GM18520 (cell line): Measurements from ENCODE around the gene ARL14.

Experiments used
- ATAC-seq: cut with Tn5 transposase; IDR thresholded peaks from one replicate; pipeline ENCODE4 v1.9.1; 2021; ENCODE audit not compliant: unreplicated experiment

ARL14 gene

GRCh38 chr3:160676547-160677303 lies at the start of gene ARL14:
TSS of gene ARL14 (plus strand) at chr3:160677160. CDS start at chr3:160677347, 187 bp downstream.
- no peak for ATAC-seq

DNA sequence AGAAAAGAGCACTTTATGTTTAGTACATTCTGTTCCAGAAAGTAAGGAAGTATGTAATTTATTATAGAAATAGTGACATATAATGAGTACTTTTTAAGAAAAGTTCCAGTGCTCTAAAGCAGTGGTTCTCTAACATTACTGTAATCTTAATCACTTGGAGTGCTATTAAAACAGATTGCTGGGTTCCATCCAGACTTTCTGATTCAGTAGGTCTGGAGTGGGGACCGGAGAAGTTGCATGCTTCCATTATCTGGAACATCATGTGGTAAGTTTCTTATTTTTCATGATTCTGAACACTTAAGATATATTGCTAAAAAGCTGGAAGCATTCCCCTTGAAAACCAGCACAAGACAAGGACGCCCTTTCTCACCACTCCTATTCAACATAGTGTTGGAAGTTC lies 47.5 kb upstream of the ARL14 start:
- no peak for ATAC-seq

- ATAC-seq, result no peak
These were observed 43.4 kb upstream of the ARL14 start for GRCh38 chr3:160633361-160634083.

DNA sequence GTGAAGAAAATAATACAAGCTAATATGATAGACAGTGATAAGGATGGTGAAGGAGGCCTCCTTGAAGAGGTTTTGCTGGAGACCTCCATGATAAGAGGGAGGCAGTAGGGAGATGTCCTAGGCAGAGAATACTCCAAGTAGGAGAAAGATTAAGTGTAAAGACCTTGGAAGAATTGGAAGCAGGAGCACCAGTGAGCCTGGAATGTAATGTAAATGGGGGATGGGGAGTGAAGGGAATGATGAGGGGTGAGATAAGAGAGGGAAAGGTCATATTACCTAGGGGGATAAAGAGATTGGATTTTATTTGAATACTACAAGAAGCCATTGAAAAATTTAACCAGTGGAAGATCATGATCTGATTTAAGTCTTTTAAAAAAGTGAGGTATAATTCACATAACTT lies 41.7 kb upstream of the ARL14 start:
- no peak for ATAC-seq

DNA sequence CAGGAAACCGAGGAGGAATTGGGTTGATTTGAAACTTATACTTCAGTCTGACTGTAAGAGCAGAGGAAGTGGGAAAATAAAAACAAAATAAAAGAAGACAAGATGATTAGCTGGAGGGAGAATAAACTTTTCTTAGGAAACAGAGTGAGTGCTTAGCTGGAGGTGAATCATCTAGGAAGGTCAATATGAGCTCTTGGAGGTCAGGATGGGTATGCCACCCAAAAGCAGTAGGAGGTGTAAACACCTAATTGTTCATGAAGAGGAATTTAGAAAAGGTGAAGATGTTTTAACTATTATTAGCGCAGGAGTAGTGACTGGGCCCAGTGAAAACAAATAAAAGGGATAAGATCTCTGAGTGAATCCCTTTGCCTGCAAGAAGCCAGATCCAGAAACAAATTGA lies 39.9 kb upstream of the ARL14 start:
- ATAC-seq, result no peak

DNA sequence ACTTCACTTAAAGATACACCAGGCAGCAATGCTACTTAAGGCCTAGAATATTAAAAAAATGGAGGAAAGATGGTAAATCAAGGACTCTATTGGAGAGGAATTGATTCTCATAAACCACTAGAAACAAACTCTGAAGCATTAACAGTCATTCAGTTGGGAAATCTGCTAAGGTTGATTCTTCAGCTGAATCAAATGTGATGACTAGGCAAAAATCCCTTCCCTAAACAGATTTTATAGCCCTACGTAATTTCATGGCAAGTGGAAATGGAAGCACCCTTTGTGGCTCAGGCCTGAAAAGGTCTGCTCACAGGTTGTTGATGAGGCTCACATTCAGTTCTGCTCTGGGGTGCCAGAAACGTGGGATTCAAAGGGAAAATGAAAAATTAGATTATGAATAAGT lies 38.8 kb upstream of the ARL14 start:
- no peak for ATAC-seq

DNA sequence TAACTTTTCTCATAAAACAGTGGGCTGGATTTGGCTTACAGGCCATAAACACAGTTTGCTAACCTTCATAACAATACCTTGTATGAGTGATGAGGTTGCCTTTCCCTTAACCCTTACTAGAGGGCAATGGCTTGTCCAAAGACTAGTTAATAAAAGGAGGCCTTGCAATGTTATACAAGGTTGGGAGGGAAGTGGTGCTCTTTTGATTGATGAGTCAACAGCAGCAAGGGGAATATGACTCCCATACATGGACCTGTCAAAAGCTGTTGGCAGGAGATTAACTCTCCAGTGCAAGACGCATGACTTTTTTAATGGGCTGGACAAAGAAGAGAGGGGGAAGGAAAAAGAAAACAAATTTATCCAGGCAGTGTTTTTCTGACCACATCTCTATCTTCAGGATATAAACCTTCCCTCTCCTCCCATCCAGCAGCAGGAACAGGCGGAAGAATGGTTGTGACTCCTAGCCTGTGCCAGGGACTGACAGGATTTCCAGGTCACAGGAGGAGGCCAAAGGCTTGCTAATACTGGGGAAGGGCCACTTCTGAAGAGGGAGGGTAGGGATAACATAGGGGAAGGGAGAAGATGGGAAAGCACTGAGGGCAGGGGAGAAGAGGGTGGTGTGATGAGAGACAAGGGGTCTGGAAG lies 35.2 kb upstream of the ARL14 start:
- no peak for ATAC-seq

DNA sequence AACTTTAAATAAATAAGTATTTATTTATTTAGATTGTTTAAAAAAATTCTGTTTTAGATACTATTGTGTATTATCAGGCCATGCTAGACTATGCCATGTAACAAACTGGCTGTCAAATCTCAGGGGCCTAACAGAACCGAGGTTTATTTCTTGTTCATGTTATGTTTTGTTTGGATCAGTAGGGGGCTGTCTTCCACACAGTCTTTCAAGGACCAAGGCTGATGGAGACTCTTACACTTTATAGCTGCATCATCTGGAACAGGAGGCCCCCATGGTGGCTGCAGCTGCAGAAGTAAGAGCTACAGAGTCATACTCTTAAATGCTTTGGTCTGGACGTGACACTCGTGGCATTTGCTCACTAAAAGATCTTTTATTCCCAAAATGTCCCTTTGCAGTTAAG lies 33.0 kb upstream of the ARL14 start:
- ATAC-seq, result no peak

DNA sequence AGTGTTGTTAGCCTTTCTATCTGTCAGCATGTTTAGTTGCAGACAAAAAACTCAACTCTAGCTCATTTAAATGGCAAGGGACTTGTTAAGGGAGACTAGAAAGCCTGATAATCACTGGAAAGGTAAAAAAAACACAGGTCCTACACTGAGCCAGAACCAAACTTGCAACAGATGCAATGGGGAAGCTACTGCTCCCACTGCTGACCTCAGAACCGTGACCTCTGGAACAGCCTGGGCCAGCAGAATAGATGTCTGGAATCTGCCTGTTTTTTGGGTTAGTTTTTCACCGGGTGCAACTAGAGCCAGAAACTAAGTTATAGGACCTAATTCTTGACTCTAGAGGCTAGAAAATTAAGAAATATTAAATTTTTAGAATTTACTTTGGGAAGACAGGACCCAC lies 32.5 kb upstream of the ARL14 start:
- no peak for ATAC-seq

DNA sequence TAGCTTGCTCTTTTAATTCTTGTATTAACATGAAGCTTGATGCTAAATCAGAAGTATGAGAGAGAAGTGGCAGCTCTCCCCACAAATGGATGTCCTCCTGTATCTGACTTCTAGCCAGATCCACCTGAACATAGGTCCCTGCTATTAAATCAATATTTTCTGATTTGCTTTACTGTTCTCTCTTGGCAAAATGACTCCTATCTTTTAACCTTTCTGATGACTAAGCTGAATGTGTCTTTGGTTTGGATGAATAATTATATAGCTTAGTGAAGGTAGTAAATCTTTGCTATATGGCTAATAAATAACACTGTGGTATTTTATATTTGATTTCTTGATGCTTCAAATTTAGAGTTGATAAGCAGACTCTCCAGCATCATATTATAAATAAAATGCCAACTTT lies 28.3 kb upstream of the ARL14 start:
- ATAC-seq, result no peak

- ATAC-seq, result no peak
These were observed 27.4 kb upstream of the ARL14 start for GRCh38 chr3:160649596-160649995.

GRCh38 chr3:160653512-160653911 lies 23.4 kb upstream of the ARL14 start:
- no peak for ATAC-seq

- no peak for ATAC-seq
These were observed 16.1 kb upstream of the ARL14 start for GRCh38 chr3:160660902-160661301.

DNA sequence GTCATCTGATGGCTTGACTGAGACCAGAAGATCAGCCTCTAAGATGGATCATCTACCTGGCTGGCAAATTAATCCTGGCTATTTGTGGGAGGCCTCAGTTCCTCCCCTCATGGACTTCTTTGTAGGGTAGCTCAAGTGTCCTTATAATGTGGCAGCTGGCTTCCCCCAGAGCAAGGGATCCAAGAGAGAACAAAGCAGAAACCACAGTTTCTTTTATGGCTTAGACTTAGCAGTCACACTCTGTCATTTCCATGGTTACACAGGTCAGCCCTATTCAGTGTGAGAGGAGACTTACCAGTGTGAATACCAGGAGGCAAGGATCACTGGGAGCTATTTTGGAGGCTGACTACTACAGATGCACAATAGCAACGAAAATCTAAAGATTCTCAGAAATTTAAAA lies 15.3 kb upstream of the ARL14 start:
- no peak for ATAC-seq

DNA sequence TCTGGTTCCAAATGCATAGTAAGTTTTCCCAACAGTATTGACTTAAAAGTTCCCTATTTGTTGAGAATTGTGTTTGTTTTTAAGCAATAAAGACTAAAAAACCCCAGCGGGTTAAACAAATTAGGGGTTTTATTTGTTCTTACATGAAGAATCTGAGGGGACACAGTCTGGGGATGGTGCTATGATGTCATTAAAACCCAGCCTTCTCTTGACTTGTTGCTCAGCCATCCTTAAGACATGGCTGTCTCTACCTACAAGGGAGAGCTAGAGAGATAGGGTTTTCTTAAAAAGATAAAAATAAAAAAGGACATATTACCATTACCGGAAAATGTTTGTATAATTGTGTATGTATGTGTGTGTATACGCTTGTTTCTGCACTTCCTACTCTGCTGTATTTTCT lies 11.7 kb upstream of the ARL14 start:
- no peak for ATAC-seq

GRCh38 chr3:160665784-160666526 lies 11.0 kb upstream of the ARL14 start:
- peak; percentile 96 for ATAC-seq

DNA sequence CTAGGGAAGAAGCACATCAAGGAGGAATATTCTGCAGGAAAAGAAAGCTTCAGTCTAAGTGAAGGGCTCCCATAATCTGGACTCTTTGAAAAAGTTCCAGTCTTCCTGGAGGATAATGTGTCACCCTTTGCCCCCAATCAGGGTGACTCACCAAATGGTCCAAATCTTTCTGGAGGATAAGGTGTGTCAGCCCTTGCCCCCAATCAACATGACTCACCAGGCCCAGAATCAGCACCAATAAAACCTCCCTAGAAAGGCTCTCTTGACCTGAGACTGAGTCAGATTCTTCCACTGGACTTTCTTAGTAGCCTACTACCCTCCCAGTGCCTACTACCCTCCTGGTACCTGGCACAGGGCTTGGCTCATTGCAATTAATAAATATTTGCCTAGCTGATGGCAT lies 9.5 kb upstream of the ARL14 start:
- no peak for ATAC-seq

- no peak for ATAC-seq
These were observed 8.5 kb upstream of the ARL14 start for GRCh38 chr3:160668454-160668853.

DNA sequence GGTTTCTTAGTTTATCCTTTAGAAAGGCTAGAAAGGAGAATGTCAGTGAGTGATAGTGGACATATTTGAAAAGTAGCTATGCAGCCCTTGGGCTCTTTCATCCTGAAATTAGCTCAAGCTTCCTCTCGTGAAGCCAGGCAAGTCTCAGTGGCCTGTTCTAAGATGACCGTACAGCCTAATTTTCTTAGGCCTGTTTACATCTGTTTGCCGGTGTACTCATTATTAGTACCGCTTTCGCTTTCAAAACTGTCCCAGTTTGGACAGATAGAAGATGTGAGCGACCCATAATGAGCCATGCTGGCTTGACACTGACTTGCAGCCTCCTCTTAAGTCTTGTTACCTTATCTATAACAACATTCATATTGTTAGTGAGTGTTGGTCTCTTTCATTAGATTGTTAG lies 5.7 kb upstream of the ARL14 start:
- peak; percentile 93 for ATAC-seq

DNA sequence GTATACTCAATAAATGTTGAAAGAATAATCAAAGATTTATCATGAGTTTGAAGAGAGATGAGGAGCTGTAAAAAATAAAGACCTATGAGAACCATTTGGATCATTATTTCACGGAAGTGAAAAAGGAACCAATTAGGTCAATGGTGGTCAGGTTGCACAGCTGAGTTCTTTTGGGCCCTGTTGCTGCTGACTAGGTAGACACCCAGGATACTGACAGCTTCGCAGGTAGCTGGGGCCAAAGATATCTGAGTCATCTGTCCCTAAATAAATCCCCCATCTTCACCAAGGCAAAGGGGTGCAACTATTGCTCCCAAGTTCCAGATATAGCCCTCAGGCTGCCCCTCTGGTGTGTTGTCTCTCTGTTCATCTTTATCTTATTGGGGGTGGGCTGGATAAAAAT lies 5.0 kb upstream of the ARL14 start:
- no peak for ATAC-seq

DNA sequence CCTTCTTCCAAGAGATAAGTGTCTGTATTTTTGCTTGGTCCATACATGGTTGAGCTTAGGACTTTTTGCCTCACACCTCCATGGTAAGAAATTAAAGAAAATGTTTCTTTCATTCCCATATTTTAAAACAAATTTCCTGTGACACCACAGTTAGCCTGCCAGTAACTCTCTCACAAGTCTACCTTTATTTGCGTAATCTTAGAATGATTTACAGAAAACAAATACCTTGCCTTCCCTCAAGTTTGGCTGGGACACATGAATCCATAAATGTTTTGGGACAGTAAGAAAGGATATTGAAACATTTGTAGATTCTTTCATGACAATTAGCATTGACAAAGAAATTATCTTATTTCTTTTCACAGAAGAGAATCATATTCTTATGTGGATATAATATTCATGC lies 3.8 kb upstream of the ARL14 start:
- no peak for ATAC-seq
